Measurements from ENCODE around the gene PRSS48. TPM values are rescaled to one million over a fixed set of nuclear protein-coding genes. Genes with fewer than 3 reads are reported as not detected.

The PRSS48 gene
- total RNA-seq, 1 experiment from 2014 or later: not detected

DNA sequence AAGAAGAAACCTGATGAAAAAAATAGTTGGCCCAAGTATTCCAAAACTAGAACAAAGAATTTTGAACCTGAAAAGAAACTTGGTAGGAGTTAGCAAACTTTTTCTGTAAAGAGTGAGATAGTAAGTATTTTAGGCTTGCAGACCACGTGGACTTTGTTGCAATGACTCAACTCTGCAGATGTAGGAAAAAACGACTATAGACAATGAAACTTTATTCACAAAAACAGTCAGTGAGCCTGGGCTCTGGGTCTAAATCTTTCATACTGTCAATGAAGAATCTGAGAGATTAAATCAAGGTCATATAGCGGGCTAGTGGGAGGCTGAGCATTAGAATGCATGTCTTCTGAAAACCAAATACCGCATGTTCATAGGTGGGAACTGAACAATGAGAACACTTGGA lies 25.5 kb downstream of the PRSS48 start:
- no peak overlapping the region for H3K18ac ChIP-seq (ENCODE audit: insufficient read length, low read depth, low read length)
- TF ChIP-seq, protein P1, sequence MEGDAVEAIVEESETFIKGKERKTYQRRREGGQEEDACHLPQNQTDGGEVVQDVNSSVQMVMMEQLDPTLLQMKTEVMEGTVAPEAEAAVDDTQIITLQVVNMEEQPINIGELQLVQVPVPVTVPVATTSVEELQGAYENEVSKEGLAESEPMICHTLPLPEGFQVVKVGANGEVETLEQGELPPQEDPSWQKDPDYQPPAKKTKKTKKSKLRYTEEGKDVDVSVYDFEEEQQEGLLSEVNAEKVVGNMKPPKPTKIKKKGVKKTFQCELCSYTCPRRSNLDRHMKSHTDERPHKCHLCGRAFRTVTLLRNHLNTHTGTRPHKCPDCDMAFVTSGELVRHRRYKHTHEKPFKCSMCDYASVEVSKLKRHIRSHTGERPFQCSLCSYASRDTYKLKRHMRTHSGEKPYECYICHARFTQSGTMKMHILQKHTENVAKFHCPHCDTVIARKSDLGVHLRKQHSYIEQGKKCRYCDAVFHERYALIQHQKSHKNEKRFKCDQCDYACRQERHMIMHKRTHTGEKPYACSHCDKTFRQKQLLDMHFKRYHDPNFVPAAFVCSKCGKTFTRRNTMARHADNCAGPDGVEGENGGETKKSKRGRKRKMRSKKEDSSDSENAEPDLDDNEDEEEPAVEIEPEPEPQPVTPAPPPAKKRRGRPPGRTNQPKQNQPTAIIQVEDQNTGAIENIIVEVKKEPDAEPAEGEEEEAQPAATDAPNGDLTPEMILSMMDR (conservative IDR thresholded peaks at IDR 0.05): no peak
- no peak overlapping the region for H3K4ac ChIP-seq (ENCODE audit: low read depth, low read length)
- peaks cover 4% of the 10 kb centered on the region in 3 experiments; a peak in 5 of 7 replicates for H3K36me3 Mint-ChIP-seq (ENCODE audit: insufficient read depth in 1 of 3, low read depth in 3 of 3)
- H3K27me3 ChIP-seq (ENCODE audit: insufficient read depth, low read length): no peaks in the 10 kb centered on the region
- no peak overlapping the region for H3K4me2 ChIP-seq (ENCODE audit: insufficient read depth, insufficient read length, low read length)
- H3K4me1 ChIP-seq (ENCODE audit: insufficient read depth, low read length): peaks cover 3% of the 10 kb centered on the region; the same call in 1 of the 2 replicates
- H3K14ac ChIP-seq (ENCODE audit: insufficient read depth, low read length): no peak overlapping the region
- WGBS (ENCODE audit: extremely low coverage, insufficient read length, low lambda C conversion rate): no CpG with 5 or more reads among the region's 4 CpGs
- H3K9ac ChIP-seq (ENCODE audit: extremely low read depth, insufficient read length, low read length): no peak overlapping the region
- H2BK5ac ChIP-seq (ENCODE audit: insufficient read length, low read length): no peak overlapping the region
- peaks cover 25 to 32% of the 10 kb centered on the region in 2 experiments for H3K4me1 Mint-ChIP-seq
- H3K79me1 ChIP-seq (ENCODE audit: insufficient read depth, low read depth, low read length, poor library complexity, severe bottlenecking): peaks cover 2% of the 10 kb centered on the region
- no peak overlapping the region for H3K4me3 Mint-ChIP-seq
- H3K23ac ChIP-seq (ENCODE audit: insufficient read length, low read depth, low read length): no peak overlapping the region
- H3K9me3 ChIP-seq (ENCODE audit: control insufficient read depth, low read depth, low read length): no peaks in the 10 kb centered on the region
- H3K56ac ChIP-seq (ENCODE audit: insufficient read length, low read depth, low read length): no peak overlapping the region
- DNase-seq: no peak
- H3K23me2 ChIP-seq (ENCODE audit: insufficient read length, low read depth, low read length, poor library complexity, severe bottlenecking): peaks cover 2% of the 10 kb centered on the region
- no peak overlapping the region for H3T11ph ChIP-seq (ENCODE audit: low read length)
- H3K27ac Mint-ChIP-seq: peak overlapping the region in 1 of 3 experiments; percentile 24; a peak in 1 of 7 replicates
- H2AFZ ChIP-seq (ENCODE audit: low read length): no peak overlapping the region
- no peak overlapping the region for H2BK12ac ChIP-seq (ENCODE audit: insufficient read length, low read depth, low read length)
- H3K79me2 ChIP-seq (ENCODE audit: insufficient read depth, low read length): peaks cover 17% of the 10 kb centered on the region; the same call in 1 of the 2 replicates
- H2BK20ac ChIP-seq (ENCODE audit: low read depth, low read length, poor library complexity, severe bottlenecking): no peak overlapping the region
- H2BK120ac ChIP-seq (ENCODE audit: low read depth, low read length, poor library complexity, severe bottlenecking): no peak overlapping the region
- H4K20me1 ChIP-seq (ENCODE audit: control insufficient read depth, insufficient read depth, insufficient read length): no peaks in the 10 kb centered on the region
- no peak overlapping the region for H4K8ac ChIP-seq (replicated peaks; ENCODE audit: insufficient read length, low read depth, low read length)
- no peak overlapping the region for H2BK15ac ChIP-seq (ENCODE audit: low read depth, low read length)
- H2AK5ac ChIP-seq (ENCODE audit: insufficient read length, low read length): no peak overlapping the region
- no peaks in the 10 kb centered on the region for H3K27me3 Mint-ChIP-seq (ENCODE audit: low read depth)
- H3K27ac ChIP-seq (ENCODE audit: insufficient read length, low read depth, low read length): no peak overlapping the region
- H4K91ac ChIP-seq (ENCODE audit: insufficient read length, low read depth, low read length): no peak overlapping the region
- H3K9me3 Mint-ChIP-seq: no peaks in the 10 kb centered on the region
- no peak overlapping the region for H4K5ac ChIP-seq (ENCODE audit: insufficient read length, low read depth, low read length)

Data from H9 (cell line).